ENCODE data around the gene ZNF618.

The ZNF618 gene

DNA sequence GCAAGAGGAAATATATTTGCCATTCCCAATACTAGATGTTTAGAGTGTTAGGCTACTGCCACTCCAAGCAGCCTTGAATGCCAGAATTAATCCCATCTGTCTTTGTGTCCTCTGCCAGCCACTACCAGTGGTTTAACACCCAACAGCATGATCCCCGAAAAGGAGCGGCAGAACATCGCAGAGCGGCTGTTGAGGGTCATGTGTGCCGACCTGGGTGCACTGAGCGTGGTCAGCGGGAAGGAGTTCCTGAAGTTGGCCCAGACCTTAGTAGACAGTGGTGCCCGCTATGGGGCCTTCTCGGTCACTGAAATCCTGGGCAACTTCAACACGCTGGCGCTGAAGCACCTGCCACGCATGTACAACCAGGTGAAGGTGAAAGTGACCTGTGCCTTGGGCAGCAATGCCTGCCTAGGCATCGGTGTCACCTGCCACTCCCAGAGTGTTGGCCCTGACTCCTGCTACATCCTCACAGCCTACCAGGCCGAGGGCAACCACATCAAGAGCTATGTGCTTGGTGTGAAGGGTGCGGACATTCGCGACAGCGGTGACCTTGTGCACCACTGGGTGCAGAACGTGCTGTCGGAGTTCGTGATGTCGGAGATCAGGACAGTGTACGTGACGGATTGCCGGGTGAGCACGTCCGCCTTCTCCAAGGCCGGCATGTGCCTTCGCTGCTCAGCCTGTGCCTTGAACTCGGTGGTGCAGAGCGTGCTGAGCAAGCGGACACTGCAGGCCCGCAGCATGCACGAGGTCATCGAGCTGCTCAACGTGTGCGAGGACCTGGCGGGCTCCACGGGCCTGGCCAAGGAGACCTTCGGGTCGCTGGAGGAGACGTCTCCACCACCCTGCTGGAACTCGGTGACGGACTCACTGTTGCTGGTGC is 172.7 kb downstream of the ZNF618 start:
- DNase-seq = no peak

DNA sequence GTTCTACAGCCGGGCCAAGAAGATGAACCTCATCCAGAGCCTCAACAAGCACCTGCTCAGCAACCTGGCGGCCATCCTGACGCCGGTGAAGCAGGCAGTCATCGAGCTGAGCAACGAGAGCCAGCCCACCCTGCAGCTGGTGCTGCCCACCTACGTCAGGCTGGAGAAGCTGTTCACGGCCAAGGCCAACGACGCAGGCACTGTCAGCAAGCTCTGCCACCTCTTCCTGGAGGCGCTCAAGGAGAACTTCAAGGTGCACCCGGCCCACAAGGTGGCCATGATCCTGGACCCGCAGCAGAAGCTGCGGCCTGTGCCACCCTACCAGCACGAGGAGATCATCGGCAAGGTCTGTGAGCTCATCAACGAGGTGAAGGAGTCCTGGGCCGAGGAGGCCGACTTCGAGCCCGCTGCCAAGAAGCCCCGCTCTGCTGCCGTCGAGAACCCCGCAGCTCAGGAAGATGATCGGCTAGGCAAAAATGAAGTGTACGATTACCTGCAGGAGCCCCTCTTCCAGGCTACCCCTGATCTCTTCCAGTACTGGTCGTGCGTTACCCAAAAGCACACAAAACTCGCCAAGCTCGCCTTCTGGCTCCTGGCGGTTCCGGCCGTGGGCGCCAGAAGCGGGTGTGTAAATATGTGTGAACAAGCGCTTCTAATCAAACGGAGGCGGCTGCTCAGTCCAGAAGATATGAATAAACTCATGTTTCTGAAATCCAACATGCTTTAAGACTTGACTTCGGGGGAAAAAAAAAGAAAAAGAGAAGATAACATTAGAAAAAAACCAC is 173.5 kb downstream of the ZNF618 start:
- no peak for DNase-seq

DNA sequence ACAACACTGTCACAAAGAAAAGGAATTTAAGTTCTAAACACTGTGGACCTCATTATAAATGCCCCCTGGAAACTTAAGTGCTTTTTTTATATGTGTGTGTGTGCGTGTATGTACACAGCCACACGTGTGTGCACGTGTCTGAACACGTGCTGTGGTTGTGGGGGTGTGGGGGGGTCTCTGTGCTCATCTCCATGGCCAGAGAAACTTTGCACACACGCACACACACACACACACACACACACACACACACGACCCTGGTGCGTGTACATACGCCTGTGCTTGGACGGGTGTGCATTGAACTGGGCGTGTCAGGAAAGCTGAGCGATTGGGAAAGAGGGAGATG is 174.1 kb downstream of the ZNF618 start:
- no peak for DNase-seq

- no peak for DNase-seq
Observed at GRCh38 chr9:114050646-114051045, 174.5 kb downstream of the ZNF618 start.

GRCh38 chr9:114051281-114051680 is 175.2 kb downstream of the ZNF618 start:
- no peak for DNase-seq

- DNase-seq = no peak
Observed at GRCh38 chr9:114051706-114052105, 175.6 kb downstream of the ZNF618 start.

DNA sequence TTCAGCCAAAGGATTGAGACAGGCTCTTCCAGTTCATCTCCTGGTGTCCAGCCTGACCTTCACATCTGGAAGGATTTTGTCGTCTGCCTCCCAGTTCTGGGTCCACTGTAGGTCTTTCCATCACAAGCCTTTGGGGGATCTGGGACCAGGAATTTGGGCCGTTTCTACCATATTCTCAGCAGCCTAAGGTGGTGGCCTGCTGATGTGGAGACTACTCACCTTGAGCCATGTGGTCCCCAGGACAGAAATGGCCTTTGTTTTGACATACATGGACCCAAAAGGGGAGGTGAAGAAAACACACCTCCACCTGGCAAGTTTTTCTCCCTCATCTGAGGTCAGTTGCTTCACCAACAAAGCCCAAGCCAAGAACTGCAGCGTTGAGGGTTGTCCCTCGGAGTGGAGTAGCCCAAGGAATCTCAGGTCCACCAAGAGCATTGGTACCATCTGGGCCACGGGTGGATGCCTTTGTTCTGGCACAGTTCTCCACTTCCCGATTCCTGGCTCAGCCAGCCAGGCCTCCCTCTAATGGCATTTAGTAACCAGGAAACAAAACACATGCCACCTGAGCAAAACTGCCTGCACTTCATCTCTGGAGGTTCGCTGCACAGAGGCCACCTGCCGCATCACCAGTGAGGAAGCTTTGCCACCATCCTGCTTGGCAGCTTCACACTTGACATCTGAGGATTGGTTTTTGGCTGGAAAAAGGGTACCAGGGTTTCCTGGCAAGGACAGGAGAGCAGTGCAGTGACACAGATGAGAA is 177.3 kb downstream of the ZNF618 start:
- DNase-seq = no peak

DNA sequence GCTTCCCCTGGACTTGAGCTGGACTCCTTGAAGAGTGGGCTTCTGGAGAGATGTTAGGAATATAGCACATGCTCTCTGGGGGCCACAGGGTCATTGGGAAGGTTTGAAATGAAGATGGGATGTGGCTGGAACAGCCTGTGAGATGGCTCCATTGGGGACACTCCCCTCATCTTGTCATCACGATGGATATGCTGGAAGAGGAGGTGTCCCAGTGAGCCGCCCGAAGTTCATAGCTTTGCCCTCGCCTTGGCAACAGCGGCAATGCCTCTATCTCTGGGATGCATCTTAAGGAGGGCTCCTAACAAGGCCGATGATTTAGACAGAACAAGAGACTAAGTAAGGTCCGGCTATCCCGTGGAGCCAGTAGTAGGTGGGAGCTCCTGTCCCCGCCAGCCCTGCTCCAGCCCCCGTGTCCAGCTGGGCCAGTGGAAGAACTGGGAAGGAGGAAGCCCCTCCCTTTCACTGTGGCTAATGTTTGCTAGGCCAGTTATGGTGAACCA is 178.1 kb downstream of the ZNF618 start:
- DNase-seq = no peak

GRCh38 chr9:114055061-114055460 is 179.0 kb downstream of the ZNF618 start:
- no peak for DNase-seq

GRCh38 chr9:114055894-114056293 is 179.8 kb downstream of the ZNF618 start:
- no peak for DNase-seq

GRCh38 chr9:114056527-114056926 is 180.4 kb downstream of the ZNF618 start:
- no peak for DNase-seq

DNA sequence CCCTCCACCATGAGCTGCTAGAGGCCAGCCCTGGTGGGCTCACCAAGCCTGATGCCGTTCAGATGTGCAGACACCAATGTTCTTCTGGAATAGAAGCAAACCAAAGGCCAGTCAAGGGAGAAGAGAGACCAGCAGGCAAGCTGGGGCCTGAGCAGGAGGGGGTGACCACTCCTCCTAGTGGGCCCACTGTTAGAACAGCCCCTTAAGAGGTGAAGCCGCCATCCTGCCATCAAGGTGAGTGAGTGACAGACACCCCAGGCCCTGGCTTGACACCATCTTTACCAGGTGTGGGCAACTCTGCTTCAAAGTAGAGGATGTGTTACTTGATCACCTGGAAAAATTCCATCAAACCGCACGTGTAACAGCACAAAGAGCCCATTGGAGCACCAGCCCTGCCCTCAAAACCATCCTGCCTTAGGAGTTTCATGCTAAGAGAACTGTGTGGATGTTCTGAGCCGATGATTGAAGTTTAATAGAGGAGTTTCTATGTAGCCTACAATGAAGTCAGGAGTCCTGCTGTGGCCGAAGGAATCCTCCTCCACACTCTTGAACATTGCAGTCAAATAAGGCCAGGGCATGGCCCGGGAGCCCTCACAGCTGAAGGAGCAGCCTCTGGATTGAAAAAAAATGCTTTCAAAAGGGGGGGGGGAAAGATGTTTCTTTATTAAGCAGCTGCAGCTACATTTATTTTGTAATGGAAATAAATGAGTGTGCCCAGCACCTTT is 181.2 kb downstream of the ZNF618 start:
- no peak for DNase-seq

DNA sequence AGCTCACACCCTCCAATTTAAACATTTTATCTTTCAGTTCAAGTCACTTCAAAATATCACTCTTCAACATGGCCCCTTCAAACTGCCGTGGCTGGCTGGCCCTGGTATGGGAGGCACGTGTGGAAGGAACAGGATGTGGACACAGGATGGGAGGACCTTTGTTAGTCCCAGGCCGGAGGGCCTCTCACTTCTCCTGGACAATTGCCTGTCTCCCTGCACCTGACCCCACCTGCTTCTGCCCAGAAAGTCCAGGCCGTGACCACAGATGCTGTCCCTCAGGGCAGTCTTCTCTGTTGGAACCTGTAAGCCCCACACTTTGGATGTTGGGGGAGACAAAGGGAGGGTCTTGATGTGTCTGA is 182.6 kb downstream of the ZNF618 start:
- no peak for DNase-seq

DNA sequence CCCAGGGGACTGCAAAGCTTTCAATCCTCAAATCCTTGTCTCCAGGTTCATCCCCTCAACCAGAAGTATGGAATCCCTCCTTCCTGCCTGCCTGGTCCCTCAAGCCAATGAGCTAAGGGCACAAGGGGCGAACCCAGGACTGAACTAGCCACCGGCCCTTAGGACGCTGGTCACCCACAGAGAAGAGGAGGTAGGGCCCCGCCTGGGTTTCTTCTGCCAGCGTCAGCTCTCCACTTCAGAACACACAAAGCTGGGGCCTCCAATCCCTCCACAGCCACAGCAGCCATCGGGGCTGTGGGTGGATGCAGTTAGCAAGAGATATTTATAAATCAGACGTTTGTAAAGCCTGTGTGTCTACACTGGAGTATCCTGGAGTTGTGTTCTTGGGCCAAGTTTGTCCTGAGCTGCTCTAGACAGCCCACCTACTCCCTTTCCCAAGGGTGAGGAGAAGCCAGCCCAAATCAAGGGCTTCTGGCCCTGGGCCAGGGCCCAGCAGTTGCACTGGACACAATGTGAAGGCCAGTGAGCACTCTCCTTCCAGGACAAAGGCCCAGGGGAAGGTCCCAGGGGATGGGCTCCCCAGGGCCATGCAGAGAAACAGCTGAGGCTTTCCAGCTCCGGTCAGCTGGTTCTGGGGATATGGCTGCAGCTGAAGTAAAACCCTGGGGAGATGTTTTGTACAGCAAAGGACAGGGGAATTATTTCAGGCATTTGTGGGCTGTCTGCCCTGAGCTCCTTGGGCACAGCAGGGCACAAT is 183.1 kb downstream of the ZNF618 start:
- DNase-seq = no peak

- no peak for DNase-seq
Observed at GRCh38 chr9:114060070-114060469, 184.0 kb downstream of the ZNF618 start.

DNA sequence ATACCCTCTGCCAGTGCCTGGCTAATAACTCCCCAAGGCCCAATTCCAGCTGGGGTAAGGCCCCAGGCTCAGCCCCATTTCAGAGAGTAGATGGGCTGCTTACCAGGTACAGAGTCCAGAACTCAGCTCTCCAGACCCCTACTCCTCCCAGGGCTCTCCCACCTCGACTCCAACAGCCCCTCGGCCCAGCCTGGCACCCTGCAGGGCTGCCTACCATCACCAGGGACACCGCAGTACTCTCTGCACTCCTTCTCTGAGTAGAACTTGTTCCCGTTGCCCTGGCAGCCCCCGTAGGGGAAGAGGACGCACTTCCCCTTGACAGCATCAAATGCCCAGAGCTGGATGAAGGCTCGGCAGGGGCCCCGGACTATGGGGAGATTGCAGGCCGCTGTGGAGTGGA is 184.6 kb downstream of the ZNF618 start:
- DNase-seq = no peak

DNA sequence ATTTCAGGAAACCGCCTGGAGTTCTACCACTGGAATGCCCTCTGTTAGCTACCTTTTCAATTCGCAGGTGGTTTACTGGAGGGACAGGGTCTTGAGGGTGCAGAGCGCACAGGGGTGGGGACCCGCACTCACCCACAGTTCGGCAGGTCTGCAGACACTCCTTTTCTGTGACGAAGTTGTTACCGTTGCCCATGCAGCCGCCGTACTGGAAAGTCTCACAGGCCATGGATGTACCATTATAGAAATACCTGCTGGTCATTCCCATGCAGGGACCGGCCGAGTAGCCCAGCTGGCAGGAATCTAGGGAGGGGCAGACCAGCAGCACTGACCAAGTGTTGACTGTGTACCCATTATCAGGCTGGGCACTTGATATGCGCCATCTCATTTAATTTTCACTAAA is 185.2 kb downstream of the ZNF618 start:
- no peak for DNase-seq

DNA sequence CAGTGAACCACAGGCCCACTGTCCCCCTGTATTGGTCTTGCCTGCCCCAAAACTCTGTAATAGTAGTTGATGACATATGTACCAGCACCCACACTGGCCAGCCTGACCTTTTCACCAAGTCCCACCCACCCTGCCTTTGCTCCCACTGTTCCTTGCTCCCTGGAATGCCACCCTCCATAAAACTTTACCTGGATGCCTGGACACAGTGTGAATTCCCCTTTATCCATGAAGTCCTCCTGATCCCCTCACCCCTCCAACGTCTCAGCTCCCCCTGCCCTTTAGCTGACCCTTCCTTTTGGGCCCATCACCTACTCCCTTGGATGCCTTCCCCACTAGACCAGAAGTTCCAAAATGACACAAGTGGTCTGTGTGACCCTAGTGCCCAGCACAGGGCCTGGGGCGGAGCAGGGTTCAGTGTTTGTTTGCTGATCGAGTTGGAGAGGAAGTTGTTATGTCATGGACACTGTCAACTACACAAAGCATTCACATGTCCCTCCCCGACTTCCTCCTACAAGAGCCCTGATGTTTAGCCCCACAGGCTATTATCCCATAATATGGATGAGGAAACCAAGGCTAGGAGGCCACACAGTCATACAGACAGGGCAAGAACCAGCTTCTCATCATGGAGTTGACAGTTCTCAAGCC is 185.8 kb downstream of the ZNF618 start:
- DNase-seq = no peak

DNA sequence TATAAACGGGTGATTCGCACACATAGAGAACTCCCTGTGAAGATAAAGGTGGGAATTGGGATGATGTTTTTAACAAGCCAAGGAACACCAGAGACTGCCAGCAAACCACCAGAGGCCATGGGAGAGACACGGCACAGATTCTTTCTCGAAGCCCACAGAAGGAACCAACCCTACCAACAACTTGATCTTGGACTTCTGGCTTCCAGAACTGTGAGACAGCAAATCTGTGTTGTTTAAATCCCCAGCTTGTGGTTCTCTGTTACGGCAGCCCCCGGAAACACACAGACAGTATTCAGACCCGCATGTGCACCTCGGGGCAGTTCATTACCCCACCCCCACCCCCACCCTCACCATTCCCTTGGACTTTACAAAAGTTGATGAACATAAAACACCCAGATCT is 189.2 kb downstream of the ZNF618 start:
- DNase-seq = no peak

- DNase-seq = no peak
Observed at GRCh38 chr9:114069476-114070187, 193.5 kb downstream of the ZNF618 start.
